ENCODE results near the gene DLL1. TPM values are rescaled to one million over a fixed set of nuclear protein-coding genes. Genes with fewer than 3 reads are reported as not detected.

DLL1 gene
- total RNA-seq (2022; extraction: Qiagen RNA extraction): 0.10 to 0.33 TPM (median 0.16 TPM) in 5 replicates

DNA sequence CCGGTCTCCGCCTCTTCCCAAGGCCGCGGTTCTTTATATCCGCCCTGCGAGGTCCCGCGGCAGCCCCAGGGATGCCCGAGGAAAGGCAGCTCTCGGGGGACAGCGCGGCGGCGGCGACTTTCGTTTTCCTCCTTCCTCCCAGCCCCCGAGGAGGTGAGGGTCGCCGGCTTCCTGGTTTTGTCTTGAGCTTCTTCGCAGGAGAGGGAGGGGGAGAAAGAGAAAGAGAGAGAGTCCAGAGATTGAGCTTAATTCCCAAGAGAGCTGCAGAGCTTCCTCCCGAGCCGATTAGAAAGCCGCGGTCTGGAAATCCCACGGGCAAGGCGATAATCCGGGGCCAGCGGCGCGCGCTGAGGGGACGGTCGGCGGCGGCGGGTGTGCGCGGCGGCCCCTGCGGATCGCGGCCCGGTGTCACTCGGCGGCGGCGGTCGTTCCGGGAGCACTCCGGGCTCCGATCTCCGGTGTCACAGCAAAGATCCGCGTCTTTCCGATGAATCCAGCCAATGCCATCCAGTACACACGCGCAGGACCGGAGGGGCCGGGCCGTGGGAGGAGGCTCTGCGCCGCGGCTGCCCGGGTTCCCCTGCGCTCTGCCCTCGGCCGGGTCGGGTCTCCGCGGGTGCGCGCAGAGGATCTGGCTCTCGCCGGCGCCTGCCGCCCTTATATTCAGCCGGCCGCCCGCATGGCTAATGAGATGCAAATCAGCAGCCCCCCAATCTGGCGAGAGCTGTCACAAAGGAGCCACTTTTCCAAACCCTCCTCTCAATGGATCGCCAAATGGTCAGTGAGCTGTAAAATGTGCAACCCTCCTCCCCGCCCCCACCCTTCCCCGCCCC, at the start of gene DLL1:
Gene DLL1 (minus strand): TSS at position 783 of the 833 bp plus-strand sequence. CDS start 939 bp downstream, outside the sequence.

GRCh38 chr6:170306324-170307079, 15.6 kb upstream of the DLL1 start, which contains the start of gene FAM120B:
TSS of gene FAM120B (plus strand) at chr6:170306758. CDS start at chr6:170317391, 10,633 bp downstream.

Other genes with a start within 250 kb of the DLL1 start
- gene FAM120B, start 15.7 kb upstream of the DLL1 start, total RNA-seq (2022; extraction: Qiagen RNA extraction): 8.9 to 11.1 TPM (median 10.5 TPM) in 5 replicates

All from A549 treated with Hydrocortisone at 1 μM for 4 hours (cell line).